ENCODE results near the gene ATXN7L1.

The ATXN7L1 gene

DNA sequence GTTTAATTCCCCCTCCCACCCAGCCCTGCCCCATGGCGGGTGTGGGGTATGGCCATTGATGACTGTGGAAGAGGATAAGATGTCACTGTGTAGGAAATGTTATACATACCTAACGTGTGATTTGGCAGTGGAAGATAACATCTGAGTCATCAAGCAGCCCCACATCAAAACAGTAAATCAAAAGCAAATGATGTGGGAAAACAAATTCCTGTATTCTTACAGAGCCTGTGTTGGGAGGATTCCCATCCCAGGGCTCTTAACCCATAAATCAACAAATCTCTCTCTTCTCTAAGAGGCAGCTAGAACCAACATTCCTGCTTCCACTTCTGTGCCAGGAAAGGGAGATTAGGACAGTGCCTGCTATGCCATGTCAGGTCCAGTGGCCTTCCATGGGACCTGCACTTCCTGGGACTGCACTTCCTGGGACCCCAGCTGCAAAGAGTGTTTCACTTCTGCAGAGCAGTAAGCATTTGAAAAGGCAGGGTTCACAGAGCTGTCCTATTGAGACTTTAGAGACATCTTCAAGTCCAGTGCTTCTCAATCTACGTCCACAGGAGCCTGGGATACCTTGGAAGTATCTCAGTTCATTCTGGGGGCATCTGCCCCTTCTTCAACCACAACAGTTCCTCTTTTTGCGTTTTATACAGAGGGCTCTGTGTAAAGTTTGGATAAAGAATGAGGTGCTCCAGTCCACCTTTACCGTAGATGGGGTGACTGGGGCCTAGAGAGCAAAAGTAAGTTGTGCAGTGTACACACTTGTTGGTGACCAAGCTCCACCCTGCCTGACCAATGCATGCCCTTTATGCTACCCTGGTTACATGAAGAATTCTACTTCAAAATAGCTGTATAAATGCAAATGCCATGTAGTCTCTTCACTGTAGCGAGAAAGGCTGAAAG is 45.7 kb downstream of the ATXN7L1 start:
- in situ Hi-C loops (cut with HindIII; ENCODE audit: low sequenced_read_pairs) = no loop called here

DNA sequence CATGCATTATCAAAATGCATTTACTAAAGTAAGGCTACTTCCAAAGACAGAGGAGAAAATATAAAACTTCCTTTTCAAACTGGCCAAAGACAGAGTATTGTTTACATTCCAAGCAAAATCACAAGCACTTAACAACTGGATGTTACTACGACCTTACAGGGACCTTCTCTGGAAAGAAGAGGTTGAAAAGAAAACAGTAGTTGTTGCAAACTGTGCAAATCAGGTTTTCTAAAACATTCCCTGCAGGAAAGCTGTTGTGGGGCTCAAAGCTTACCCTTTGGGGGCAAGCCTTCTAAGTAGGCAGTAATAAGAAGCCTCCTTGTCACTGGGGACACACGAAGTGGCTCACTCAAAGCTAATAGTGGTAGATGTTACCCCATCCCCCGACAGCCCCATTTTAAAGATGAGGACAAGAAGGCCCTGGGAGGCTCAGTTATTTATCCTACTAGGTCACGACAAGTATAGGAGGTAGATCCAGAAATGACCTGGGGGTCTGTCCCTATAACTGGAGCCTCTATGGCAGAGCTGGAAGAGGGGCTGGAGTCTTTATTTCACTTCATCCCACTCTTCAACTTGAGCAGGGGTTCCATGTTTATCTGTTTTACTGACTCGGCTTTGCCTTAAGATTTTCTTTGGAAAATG is 46.6 kb downstream of the ATXN7L1 start:
- in situ Hi-C loops (cut with HindIII; ENCODE audit: low sequenced_read_pairs) = no loop called here

DNA sequence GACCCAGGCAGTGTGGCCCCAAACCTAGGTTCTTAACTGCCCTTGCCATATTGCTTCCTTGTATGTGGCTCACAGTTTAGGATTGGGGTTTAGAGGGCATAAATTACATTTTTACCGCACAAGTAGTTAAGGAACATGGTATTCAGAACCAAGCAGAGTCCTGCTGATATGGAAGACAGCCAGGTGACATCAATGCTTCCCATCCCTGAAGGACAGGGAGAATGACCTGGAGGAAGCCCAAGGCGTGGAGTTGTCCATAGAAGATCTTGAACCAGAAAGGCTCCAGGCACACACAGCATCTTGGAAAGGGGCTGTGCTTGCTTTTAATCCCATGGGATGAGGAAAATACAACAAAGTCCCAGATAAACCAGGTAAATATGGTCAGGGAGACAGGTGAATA is 48.3 kb downstream of the ATXN7L1 start:
- in situ Hi-C loops (cut with HindIII; ENCODE audit: low sequenced_read_pairs) = no loop called here

DNA sequence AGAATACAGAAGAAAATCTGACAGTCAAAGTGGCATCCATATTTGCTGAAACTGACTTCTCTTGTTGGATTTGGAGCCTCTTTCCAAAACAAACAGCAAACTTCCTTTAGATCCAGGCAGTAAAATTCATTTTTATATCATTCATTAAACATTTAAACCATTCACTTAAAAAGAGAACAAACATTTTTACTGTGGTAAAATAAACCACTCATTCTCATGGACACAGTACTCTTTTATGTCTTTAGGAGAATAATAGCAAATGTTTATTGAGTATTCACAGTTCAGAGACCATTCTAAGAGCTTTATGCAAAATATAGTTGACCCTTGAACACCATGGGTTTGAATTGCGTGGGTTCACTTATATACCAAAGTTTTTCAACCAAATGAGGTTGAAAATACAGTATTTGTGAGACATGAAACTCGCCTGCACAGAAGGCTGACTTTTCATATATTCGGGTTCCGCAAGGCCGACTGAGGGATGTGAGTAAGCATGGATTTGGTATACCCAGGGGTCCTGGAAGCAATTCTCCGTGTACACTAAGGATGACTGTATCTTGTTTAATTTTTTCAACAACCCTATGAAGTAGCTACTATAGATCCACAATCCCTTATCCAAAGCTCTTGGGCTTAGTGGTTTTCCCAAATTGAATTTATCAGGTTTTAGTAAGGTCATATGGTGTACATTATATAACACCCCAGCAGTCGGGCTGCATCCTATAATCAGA is 49.1 kb downstream of the ATXN7L1 start:
- in situ Hi-C loops (cut with HindIII; ENCODE audit: low sequenced_read_pairs) = no loop called here

DNA sequence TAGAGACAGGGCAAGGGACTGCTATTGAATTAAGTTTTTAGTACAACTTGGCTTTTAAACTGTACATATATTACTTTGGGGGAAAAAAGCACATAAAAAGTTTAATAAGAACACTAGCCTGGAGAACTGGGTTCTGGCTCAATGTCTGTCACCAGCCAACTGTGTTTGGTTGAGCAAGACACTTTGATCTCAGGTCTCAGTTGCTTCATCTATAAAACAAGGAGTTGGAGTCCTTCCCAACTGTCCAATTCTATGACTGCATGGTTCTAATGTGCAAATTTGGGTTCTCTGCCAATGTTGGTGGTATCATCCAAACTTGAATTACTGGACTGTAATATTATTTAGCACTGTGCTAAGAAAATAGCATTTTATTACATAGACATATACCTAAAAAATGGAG is 50.3 kb downstream of the ATXN7L1 start:
- in situ Hi-C loops (cut with HindIII; ENCODE audit: low sequenced_read_pairs) = no loop called here

DNA sequence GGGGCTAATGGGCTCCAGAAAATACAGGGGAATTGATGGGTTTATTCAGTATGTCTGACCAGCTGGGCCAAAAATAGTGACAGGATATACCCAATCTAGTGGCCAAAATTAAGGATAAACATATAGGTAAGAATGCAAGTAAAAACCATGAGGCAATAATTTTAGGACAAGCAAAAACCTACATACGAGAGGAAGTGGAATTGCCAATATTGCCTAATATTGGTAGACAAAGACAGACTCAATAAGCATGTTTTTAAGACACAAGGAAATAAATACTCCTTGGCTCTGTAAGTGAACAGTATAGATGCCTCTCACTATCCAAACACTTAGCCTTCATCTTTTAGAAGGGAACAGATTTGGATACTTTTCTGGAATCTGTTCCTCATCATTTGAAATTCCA is 51.0 kb downstream of the ATXN7L1 start:
- in situ Hi-C loops (cut with HindIII; ENCODE audit: low sequenced_read_pairs) = no loop called here

DNA sequence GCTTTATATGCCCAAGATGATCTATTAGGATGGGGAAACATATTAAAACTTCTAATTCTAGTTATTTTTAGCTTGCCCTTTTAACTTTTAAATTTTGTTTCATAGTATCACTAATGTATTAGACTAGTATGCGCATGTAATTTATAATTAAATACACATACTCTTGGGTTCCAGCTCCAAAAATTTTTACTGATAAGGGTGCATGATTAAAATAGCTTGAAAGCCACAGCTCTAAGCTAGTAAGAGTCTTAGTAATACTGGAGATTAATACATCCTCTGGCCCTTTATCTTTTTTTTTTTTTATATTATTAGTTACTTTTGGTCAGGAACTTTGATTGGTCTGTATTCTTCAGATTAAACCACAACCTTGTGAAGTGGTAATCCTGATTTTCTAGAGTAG is 53.6 kb downstream of the ATXN7L1 start:
- in situ Hi-C loops (cut with HindIII; ENCODE audit: low sequenced_read_pairs) = no loop called here

DNA sequence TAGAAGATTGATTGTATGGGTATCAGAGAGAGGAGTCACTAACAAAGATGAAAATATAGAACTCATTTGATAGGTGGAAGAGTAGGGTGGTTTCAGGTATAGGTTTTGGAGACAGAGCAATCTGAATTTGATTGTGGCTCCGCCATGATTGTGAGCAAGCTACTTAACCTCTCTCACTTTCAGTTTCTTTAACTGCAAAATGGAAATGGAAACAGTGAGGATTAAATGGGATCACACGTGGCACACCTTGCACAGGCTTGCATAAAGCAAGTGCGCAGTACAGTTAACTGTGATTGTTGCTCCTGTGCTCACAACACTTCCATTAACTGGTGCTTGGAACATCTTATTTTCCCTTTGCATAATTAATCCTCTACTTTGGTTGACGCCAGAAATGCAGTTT is 54.9 kb downstream of the ATXN7L1 start:
- in situ Hi-C loops (cut with HindIII; ENCODE audit: low sequenced_read_pairs) = no loop called here

DNA sequence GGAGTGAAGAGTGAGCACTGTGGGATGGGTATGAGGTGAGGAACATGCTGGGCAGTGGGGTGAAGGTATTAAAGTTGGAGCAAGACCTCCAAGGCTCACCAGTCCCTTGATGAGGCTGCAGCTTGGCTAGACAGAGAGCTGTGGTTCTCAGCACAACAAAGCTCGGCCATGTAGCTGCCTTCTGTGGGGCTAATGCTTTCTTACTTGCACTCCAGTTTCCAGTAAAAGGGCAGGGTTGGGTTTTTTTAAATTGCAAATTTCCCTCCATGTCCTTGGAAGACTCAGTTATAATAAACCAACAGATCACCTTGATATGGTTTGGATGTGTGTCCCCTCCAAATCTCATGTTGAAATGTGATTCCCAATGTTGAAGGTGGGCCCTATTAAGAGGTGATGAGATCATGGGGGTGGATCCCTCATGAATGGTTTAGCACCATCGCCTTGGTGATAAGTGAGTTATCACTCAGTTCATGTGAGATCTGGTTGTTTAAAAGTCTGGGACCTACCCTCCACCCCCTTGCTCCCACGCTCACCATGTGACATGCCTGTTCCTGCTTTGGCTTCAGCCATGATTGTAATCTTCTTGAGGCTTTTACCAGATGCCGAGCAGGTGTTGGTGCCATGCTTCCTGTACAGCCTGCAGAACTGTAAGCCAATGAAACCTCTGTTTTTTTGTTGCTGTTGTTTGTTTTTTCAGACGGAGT is 55.9 kb downstream of the ATXN7L1 start:
- in situ Hi-C loops (cut with HindIII; ENCODE audit: low sequenced_read_pairs) = no loop called here

DNA sequence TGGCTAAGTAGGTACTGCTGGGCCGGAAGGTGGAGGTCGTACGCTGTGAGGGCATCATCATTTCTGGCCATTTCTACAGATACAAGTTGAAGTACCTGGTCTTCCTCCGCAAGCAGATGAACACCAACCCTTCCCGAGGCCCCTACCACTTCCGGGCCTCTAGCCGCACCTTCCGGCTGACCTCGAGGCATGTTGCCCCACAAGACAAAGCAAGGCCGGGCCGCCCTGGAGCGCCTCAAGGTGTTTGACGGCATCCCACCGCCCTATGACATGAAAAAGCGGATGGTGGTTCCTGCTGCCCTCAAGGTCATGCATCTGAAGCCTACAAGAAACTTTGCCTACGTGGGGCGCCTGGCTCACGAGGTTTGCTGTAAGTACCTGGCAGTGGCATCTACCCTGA is 56.8 kb downstream of the ATXN7L1 start:
- in situ Hi-C loops (cut with HindIII; ENCODE audit: low sequenced_read_pairs) = no loop called here

DNA sequence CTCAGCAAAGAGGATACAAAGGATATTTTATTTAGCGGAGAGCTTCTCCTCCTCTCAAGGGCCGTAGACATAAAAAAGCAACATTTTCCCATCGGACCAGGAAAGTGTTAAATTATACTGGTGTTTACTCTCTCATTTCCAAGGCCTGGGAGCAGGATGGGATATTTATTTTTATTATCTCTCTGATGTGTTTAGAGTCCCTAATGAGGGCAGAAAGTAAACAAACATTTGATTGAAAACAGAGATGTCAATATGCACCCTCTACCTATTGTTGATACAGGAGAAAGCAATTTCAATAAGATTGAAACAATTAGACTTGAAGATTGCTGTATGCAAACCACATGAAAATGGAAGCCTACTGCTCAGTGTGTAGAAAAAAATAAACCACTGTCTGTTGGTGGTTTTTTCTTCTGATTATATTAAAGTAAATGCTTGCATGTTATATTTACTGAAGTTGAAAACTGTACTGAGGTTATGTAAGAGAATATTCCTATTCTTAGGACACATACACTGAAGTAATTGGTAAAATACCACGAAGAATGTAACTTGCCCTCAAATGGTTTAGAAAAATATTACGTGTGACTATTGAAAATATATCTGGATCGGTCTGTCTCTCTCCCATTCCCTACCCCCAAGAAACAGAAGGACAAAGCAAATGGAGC is 59.3 kb downstream of the ATXN7L1 start:
- in situ Hi-C loops (cut with HindIII; ENCODE audit: low sequenced_read_pairs) = no loop called here

DNA sequence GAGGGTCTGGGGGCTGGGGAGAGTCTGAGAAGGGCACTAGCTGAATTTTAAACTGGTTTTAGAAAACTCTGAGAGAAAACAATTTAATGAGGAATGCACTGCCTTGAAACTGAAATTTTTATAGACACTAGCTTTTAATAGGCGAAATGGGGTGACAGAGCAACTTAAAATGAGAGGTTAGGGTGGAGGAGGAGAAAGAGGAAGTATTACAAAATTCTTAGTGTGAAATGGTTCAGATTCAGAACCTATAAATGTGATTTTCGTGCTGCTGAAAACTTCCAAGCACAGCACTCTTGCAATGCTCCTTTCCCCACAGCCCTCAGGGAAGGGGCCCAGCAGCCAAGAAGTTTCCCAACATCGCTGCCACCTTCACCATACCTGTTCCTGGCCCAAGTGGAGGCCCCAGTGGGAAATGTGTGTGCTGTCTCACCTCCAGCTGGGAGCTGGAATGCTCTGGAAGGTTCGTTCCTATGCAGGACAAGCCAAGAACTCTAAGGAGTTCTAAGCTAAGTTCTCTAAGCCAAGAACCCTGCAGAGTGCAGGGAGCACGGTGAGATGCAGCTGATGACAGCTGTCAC is 60.0 kb downstream of the ATXN7L1 start:
- in situ Hi-C loops (cut with HindIII; ENCODE audit: low sequenced_read_pairs) = no loop called here

DNA sequence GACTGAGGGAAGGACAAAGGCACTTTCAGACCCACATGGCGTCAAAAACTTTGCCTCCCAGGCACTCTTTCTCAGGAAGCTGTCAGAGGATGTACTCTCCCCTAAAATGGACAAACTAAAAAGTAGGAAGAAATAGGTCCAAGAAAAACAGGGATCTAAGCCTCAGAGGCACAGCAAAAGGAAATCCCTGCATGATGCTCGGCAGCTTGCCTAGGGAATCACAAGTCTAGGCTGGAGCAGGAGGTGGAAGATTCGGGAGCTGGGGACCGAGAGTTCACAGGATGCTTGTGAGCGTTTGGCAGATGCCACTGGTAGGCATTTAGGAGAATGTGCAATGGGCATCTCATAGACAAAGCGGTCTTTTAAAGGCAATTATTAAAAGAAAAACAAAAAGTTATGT is 60.8 kb downstream of the ATXN7L1 start:
- in situ Hi-C loops (cut with HindIII; ENCODE audit: low sequenced_read_pairs) = no loop called here

DNA sequence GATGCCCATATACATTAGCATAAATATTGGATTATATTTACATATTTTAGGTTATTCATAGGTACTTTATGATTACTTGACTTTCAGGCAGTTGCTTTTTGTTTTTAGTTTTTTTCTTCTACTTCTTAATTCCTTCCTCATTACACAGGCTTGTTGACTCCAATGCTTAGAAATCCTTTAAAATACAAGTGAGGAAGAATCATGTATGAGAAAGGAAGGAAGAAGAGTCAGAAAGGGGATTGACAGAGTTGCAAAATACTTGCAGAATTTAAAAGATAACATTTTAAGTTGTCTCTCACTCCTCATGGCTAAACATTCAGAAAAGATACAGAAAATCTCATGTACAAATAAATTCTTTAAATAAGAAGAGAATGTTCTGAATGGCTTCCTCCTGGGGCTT is 61.9 kb downstream of the ATXN7L1 start:
- in situ Hi-C loops (cut with HindIII; ENCODE audit: low sequenced_read_pairs) = no loop called here

DNA sequence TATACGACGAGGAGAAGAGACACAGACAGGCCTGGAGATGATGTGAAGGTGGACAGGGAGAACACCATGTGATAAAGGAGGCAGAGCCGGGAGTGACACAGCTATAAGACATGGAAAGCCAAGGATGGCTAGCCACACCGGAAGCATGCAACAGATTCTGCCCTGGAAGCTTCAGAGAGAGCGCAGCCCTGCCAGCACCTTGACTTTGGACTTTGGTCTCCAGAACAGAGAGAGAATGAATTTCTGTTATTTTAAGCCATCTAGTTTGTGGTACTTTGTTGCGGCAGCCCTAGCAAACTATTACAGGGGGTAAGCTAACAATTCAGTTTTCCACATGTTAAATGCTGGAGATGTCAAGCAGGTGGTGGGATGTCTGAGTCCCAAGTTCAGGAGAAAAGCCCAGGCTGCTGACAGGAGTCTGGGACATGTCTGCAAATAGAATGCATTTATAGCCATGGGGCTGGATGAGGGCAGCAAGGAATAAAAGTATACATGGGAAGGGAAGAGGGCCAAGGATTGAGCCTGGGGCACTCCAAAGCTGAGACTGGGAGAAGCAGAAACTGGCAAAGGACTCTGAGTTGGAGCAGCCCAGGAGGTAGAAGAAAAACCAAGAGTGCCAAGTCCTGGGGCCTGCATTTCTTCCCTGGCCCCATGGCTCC is 65.1 kb downstream of the ATXN7L1 start:
- in situ Hi-C loops (cut with HindIII; ENCODE audit: low sequenced_read_pairs) = no loop called here

DNA sequence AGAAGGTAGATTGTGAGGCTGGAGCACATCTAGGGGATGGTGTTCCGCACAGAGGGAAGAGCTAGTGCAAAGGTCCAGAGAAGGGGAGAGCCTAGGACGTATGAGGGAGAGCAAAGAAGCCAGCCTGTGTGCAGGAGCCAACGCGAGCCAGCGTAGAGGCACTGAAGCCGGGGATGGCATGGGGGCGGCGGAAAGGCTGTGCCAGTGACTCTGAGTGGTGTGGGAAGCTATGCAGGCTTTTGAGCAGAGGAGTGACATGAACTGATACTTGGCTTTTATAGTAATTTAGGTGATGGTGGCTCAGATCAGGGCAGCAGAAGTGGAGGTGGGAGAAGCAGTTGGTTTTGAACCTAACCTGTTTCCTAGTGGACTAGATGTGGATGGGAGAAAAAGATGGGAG is 65.8 kb downstream of the ATXN7L1 start:
- in situ Hi-C loops (cut with HindIII; ENCODE audit: low sequenced_read_pairs) = no loop called here

DNA sequence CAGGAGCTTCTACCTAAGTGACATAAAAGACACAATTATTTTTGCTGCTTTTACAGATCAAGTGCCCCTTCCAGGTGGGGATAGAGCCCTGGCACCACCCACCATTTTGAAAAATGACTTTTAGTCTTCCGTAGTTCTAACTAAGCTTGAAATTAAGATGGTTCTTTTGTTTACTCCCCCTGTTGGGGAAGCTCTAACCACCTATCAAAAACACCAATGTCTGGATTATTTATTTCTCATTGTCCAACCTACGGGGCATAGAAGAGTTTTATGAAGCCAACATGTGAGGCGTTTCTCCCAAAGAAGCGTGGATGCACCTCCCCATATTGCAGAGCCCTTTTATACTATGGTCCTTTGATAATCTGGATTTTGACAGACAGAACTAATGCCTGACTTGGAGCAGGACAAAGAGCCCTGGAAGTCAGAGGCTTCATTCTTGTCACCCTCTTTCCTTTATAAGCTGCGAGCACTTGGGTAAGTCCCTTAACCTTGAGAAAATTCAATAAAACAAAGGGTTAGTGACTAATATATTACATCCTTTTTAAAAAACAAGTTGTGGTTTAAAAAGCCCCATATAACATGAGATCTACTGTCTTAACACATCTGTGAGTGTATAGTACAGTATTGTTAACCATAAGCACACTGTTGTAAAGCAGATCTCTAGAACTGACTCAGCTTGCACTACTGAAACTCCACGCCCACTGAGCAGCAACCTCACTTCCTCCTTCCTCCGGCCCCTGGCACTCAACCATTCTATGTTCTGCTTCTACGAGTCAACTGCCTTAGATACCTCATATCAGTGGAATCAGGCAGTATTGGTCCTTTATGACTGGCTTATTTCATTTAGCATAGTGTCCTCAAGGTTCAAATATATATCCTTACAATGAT is 67.5 kb downstream of the ATXN7L1 start:
- in situ Hi-C loops (cut with HindIII; ENCODE audit: low sequenced_read_pairs) = no loop called here

DNA sequence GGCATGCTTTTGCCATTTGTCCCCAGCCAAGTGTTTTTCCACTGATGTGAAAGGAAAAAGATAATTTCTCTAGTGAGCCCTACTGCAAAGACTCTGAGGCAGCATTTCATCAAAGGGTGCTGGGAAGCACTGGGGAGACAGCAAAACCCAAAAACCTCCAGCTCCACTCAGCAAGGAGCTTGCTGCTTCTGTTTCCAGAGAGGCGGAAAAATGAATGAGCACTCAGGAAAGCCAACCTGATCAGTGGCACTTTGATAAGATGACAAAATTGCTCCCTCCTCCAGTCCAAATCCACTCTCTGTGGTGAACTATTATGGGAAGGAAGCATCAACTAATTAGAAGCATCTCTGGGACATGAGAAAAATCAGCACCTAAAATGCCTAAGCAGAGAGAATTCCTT is 68.2 kb downstream of the ATXN7L1 start:
- in situ Hi-C loops (cut with HindIII; ENCODE audit: low sequenced_read_pairs) = no loop called here

DNA sequence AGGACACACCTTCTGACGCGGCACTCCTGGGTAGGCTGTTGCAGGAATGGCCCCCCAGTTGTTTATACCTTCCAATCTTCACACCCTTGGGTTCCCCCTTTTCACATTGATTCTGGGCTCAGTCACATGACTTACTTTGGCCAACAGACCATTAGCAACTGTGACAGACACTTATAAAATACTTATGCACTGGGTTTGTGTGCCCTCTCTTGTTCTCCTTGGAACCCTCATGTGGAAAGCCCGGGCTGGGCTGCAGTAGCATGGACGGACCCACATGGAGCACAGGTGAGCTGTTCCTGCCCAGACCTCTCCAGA is 69.0 kb downstream of the ATXN7L1 start:
- in situ Hi-C loops (cut with HindIII; ENCODE audit: low sequenced_read_pairs) = no loop called here
